Activated T-helper 1 cell treated with Interleukin-2 at 50 U/mL for 16 hours (primary cell): ENCODE results near the gene GRB10.
"Not testable (repeated sequence)": the region's sequence is repeated elsewhere in the genome, so short reads cannot be mapped to it uniquely, and the experiment has no call there.

ENCODE experiments used
- DNase-seq: peaks from one replicate; pipeline ENCODE4 v3.0.0-alpha.2; 2020; ENCODE audit warnings: low read depth

Gene GRB10

DNA sequence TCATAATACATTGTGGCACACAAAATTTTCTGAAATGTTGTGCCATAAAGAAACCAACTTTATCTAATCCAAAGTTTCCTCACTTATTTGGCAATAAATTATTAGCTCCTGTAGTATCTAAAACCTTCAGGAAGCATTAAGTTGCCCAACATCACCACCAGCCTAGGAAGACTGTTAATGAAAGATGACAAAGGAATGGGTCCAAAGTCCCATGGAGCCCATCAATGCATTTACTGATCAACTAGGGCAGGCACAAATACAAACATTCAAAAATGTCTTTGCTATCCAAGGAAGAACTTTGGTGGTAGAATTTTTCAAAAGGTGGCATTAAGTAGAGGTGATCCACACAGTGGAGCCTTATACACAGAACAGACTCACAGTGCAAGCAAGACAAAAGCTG, 4.5 kb downstream of the GRB10 start:
- no peak for DNase-seq

DNA sequence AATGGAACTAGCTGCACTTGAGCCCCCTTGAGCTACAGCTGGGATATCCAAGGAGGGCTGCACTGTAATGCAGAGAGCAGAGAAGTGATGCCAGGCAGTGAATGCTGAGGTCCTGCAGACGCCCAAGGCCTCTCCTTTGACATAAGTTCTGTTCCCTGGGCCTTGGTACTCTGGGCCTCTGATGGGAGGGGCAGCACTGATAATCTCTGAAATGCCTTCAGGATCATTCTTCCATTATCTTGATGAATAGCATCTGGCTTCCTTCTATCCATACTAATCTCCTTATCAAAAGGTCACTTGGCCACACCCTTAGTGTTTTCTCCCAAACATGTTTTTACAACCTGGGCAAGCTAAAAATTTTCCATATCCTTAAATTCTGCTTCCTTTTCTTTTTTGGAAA, 6.9 kb downstream of the GRB10 start:
- no peak for DNase-seq

- no peak for DNase-seq
Observed at GRCh38 chr7:50775231-50775630, 7.5 kb downstream of the GRB10 start.

DNA sequence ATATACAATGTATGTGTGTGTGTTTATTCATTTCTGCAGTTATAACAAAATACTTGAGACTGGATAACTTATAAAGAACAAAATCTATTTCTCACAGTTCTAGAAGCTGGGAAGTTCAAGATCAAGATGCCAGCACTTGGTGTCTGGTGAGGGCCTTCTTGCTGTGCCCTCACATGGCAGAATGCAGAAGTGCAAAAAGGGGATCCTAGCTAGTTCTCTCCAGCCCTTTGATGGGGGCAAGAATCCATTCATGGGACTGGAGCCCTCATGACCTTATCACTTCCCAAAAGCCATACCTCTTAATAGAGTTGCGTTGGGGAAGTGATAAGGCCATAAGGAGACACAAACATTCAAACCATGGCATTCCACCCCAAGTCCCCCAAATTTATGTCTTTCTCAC, 8.4 kb downstream of the GRB10 start:
- no peak for DNase-seq

DNA sequence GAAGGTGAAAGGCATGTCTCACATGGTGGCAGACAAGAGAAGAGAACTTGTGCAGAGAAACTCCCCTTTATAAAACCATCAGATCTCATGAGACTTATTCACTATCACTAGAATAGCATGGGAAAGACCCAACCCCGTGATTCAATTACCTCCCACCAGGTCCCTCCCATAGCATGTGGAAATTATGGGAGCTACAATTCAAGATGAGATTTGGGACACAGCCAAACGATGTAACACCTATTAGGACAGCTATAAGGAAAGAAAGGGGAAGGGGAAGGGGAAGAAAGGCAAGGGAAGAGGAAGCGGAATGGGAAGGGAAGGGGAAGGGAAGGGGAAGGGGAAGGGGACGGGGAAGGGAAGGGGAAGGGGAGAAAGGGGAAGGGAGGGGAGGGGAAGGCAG, 9.6 kb downstream of the GRB10 start:
- not testable (repeated sequence) for DNase-seq

DNA sequence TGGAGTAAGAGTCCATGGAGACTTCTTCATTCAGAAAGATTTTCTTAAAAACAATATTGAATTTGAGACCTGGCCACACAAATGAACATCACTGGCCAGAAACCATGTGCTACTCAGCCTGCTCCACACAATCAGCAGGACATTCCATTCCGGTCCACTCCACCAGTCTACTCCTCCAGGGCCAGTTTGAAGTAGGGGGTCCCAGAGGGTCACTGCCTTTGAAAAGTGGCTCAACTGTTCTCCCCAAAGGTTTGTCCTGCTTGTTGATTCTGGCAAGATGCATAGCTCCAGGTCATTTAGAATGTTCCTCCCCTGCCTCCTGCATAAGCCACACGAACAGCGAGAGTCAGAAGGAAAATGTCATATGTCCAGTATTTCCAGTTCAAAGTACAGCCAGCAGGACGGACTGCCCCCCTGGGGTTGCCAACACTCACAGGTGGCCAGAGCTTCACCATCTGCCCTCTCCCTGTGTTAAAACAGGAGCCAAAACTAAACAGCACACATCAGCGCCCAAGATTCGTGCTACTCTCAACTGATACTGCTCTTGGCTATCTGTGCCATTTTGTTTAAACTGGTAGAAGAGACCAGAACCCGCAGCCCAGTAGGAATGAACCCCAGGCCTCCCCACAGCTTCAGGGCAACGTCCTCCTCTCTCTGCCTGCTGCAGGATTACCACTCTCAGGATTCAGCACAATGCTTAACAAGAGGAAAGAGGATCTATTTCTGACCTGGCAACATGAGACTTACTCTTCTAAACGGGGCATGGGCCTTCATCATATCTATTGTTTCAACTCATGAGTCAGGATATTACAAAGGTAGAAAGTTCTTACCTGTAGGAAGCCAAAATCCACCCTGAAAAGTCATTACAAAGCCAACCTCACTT, 11.3 kb downstream of the GRB10 start:
- no peak for DNase-seq

- no peak for DNase-seq
Observed at GRCh38 chr7:50768485-50769474, 13.9 kb downstream of the GRB10 start.

DNA sequence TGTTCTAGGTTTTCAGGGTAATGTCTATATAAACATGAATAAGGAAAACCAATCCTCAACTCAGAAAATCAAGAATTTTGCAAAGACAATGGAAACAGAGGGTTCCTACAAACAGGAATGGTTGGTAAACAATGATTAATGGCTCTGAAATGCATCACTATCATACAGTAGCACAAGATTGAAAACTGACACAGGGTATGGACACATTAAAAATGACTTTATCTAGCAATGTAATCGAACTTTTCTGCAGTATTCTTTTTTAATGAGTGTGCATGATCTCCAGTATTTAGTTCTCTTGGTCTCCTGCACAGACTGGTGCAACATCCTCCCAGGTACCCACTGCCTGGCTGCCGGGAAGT, 15.9 kb downstream of the GRB10 start:
- DNase-seq, result no peak

DNA sequence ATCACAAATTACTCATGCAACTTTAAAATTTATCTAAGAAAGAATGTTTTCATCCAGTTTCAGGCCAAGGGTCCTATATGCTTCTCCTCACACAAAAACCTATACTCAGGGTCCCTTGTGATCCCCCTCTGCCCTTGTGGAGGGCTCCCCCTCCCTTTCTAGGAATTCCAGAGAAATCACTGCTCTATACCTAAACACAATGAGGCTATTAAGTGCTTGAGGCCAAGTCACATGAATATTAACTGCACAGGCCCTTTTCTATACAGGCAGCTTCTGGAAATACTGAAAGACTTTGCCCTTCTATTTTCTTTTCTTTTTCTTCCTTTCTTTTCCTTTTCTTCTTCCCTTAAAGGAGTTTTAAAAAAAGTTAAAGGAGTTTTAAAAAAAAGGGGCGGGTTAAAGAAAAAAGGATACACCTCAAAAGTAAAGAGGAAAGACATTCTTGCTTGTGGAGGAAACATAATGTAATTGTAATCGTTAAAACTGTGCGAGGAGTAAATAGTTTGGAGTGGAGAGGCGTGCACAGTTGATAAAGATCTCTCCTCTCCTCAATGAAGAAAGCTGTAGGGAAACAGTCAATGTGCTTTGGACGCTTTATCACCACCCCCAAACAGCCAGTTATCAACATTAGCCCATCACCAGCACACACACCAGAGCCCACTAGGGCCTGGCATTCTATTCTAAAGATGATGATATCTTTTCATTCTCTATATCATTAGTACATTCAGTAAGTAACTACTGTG, 16.4 kb downstream of the GRB10 start:
- no peak for DNase-seq

DNA sequence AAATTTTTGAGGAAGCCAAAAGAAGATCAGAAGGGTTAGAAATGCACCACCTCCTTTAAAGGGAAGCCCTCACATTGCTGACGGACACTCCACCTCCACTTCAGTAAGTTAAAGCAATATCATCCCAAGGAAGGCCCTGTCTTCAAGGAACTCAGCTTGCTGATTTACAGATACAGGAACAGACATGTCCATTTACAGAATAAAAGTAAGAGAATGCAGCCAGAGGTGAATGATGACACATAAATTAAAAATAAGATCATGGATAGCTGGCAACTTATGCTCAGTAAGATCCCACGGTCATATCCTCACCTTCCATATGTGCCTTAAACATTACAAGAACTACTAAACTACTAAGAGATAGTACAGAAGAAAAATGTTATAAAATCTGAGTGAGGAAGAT, 20.4 kb downstream of the GRB10 start:
- no peak for DNase-seq

DNA sequence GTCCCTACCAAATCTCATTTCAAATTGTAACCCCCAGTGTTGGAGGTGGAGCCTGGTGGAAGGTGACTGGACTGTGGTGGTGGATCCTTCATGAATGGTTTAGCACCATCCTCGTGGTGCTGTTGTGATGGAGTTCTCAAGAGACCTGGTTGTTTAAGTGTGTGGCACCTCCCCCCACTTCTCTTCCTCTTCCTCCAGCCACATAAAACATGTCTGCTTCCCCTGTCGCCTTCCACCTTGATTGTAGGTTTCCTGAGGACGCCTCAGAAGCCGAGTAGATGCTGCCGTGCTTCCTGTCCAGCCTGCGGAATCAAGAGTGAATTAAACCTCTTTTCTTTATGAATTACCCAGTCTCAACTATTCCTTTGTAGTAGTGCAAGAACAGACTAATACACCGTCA, 21.0 kb downstream of the GRB10 start:
- no peak for DNase-seq

- no peak for DNase-seq
Observed at GRCh38 chr7:50757703-50758390, 24.8 kb downstream of the GRB10 start.

GRCh38 chr7:50756180-50756579, 26.5 kb downstream of the GRB10 start:
- no peak for DNase-seq

DNA sequence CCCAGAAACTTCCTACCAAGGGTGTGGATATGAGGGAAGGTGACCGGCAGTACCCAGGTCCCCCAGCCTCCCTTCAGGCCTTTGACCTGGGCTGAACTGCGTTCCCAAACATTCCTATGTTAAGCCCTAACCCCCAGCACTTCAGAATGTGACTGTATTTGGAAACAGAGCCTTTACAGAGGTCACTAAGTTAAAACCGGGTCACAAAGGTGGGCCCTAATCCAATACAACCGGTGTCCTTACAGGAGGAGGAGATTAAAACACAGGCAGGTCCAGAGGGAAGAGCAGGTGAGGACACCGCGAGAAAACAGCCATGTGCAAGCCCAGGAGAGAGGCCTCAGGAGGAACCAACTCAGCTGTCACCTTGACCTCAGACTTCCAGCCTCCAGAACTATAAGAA, 28.0 kb downstream of the GRB10 start:
- DNase-seq, result no peak

GRCh38 chr7:50754241-50754640, 28.5 kb downstream of the GRB10 start:
- DNase-seq, result no peak

- no peak for DNase-seq
Observed at GRCh38 chr7:50752422-50752821, 30.3 kb downstream of the GRB10 start.

- DNase-seq, result no peak
Observed at GRCh38 chr7:50751146-50751545, 31.6 kb downstream of the GRB10 start.

DNA sequence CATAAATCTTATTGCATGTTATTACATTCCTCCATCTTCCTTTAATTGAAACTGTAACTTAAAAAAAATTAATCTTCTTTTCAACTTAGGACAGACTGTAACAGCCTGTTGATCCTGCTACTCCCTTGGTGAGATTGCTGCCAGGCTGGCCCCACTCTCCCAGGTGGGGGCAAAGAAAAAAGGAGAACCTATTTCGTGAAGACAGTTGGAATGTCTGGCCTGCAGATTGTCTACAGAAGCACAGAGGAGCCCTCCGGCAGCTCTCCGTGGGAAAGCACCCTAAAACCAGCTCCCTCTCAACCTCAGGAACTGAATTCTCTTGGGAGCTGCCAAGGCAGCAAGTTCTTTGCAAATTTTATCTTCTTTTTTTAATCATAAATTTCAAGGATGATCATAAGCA, 32.8 kb downstream of the GRB10 start:
- no peak for DNase-seq

DNA sequence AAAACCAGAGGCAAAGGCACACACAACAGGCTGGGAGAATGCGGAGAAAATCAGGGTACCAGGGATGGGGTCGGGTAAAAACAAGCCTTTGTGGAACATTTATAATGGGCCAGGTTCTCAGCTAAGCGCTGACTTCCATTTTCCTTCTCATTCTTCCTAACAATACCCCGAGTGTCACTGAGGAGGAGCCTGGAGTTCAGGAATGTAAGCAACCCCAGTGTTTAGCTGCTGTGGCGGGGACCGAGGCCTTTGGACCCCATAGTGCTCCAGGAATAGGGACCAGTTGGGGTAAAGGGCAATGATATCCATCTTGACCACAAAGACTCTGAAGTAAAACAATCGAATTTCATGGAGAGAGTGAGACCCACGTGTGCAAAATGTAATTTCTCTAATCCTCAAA, 34.2 kb downstream of the GRB10 start:
- DNase-seq, result no peak

DNA sequence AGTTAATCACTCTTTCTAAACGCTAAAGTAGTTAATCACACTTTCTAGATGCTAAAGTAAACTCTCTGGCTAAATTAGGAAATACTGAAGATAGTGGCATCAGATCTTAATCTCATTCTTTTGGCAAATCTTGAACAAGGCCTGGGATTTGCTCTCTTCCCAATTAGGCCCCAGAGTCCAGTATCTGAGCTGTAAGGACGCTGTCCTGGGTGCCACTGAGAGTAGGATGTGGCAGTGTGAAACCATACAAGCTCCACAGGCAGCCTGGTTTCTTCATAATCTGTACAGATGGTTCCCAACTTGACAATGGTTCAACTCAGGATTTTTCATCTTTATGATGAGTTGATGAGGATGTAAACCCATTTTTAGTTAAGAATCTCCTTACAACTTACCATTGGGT, 36.9 kb downstream of the GRB10 start:
- DNase-seq, result no peak

DNA sequence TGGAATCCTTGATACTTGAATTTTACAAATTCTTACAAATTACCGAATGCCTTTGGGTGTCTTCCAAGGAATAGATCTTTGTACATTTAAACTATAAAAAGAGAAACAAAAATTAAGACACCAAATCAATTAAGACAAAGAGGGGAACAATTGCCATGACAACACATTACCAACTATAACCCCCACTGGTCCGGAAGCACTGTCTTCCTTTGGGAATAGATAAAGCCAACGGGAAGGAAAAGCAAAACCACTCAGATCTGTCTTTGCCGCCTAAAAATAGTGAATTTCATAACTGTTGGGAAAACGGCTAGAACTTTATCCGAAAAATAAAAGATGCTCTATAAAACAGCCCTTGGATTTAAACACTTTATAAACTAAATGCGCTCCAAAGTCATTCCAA, 37.4 kb downstream of the GRB10 start:
- DNase-seq, result no peak

DNA sequence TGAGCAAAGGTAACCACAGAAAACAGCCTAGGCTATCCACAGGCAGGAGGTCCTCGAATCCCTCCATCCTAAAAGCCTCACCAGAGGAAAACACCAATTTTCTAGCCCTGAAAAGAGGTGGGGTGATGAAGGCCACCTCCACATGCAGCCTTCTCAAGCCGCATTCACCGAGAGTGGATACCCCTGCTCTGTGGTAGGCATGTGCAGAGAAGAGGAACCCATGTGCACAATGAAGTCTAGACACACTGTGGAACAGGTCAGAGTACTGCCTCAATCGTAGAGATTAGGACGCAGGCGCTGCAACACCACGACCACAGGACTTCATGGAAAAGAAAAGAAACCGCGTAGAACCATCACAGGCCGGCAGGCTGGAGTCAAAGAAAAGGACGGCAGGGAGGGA, 38.8 kb downstream of the GRB10 start:
- no peak for DNase-seq
